Peyer's patch (tissue), 4 donors: ENCODE measurements around the gene USP50. TPM values are rescaled to one million over a fixed set of nuclear protein-coding genes. Genes with fewer than 3 reads are reported as not detected.

Source experiments
- DNase-seq, 3 donors: peaks; one replicate each; pipeline ENCODE4 v3.0.0-alpha.2; 2017 to 2019
- H3K27ac ChIP-seq, 4 donors: fragments of 200-600 bp; sonication (generic); one replicate each; pipeline ENCODE4 v1.5.1; 2016 to 2019
- H3K27me3 ChIP-seq, 2 donors: fragments of 200-600 bp; sonication (generic); one replicate each; pipeline ENCODE4 v1.5.1; 2019
- H3K36me3 ChIP-seq, 3 donors: fragments of 200-600 bp; sonication (generic); one replicate each; pipeline ENCODE4 v1.5.1; 2016 to 2019
- H3K4me1 ChIP-seq, 4 donors: fragments of 200-600 bp; sonication (generic); one replicate each; pipeline ENCODE4 v1.5.1; 2016 to 2019
- H3K4me3 ChIP-seq, 4 donors: fragments of 200-600 bp; sonication (generic); 1 replicate in 3 of 4; 2 replicates in 1 of 4; pipeline ENCODE4 v1.5.1; 2016 to 2019; ENCODE audit warnings: mild to moderate bottlenecking in 1 of 4
- H3K9me3 ChIP-seq, 4 donors: fragments of 200-600 bp; sonication (generic); one replicate each; pipeline ENCODE4 v1.5.1; 2016 to 2019; ENCODE audit warnings: mild to moderate bottlenecking in 1 of 4
- CTCF ChIP-seq, 6 experiments: fragments of 450-650 bp in 4 of 6; fragments of 200-600 bp in 2 of 6; sonication (generic) in 1 of 6; IDR thresholded peaks; one replicate each; pipeline ENCODE4 v1.5.1; 2017 to 2019; ENCODE audit warnings: antibody characterized with exemption in 6 of 6, mild to moderate bottlenecking in 3 of 6, moderate library complexity in 1 of 6
- POLR2A ChIP-seq, 2 donors: fragments of 450-650 bp; IDR thresholded peaks; one replicate each; pipeline ENCODE4 v1.5.1; 2017; ENCODE audit warnings: antibody characterized with exemption in 2 of 2, mild to moderate bottlenecking in 2 of 2, moderate library complexity in 2 of 2
- total RNA-seq, 4 donors: library from RNA; depleted of rRNA; stranded (reverse); fragments of >200 nt; gene quantifications; one replicate each; pipeline ENCODE4 v1.1.0, GENCODE V29; 2016

The USP50 gene
- total RNA-seq, 4 donors from 2014 or later = not detected

- DNase-seq = no peak
- no peak overlapping the region for H3K27ac ChIP-seq
- H3K4me1 ChIP-seq = no peaks in the 10 kb centered on the region
- H3K4me3 ChIP-seq = no peak overlapping the region
- H3K9me3 ChIP-seq = no peaks in the 10 kb centered on the region
- no peaks in the 10 kb centered on the region for H3K36me3 ChIP-seq
- no peaks in the 10 kb centered on the region for H3K27me3 ChIP-seq
- TF ChIP-seq POLR2A (IDR thresholded peaks at IDR 0.05) (no peak), CTCF (IDR thresholded peaks at IDR 0.05) (no peak)
Measured at GRCh38 chr15:50549326-50549725, 2.9 kb upstream of the USP50 start.

GRCh38 chr15:50544368-50544767 is 2.1 kb downstream of the USP50 start:
- DNase-seq = no peak
- no peaks in the 10 kb centered on the region for H3K27me3 ChIP-seq
- no peaks in the 10 kb centered on the region for H3K4me1 ChIP-seq
- no peaks in the 10 kb centered on the region for H3K36me3 ChIP-seq
- H3K27ac ChIP-seq = no peak overlapping the region
- H3K4me3 ChIP-seq = no peak overlapping the region
- H3K9me3 ChIP-seq = no peaks in the 10 kb centered on the region
- TF ChIP-seq POLR2A (IDR thresholded peaks at IDR 0.05) = no peak
- no peak for TF ChIP-seq CTCF (IDR thresholded peaks at IDR 0.05)

- no peaks in the 10 kb centered on the region for H3K4me1 ChIP-seq
- no peak for TF ChIP-seq POLR2A (IDR thresholded peaks at IDR 0.05)
- no peak for TF ChIP-seq CTCF (IDR thresholded peaks at IDR 0.05)
- no peak for DNase-seq
- no peak overlapping the region for H3K4me3 ChIP-seq
- H3K27ac ChIP-seq = no peak overlapping the region
- no peaks in the 10 kb centered on the region for H3K36me3 ChIP-seq
- H3K27me3 ChIP-seq = no peaks in the 10 kb centered on the region
- H3K9me3 ChIP-seq = no peaks in the 10 kb centered on the region
Measured at GRCh38 chr15:50543556-50543955, 2.9 kb downstream of the USP50 start.

- TF ChIP-seq POLR2A (IDR thresholded peaks at IDR 0.05) (no peak), CTCF (IDR thresholded peaks at IDR 0.05) (no peak)
- no peaks in the 10 kb centered on the region for H3K4me1 ChIP-seq
- no peak overlapping the region for H3K4me3 ChIP-seq
Measured at GRCh38 chr15:50542887-50543210, 3.6 kb downstream of the USP50 start.

GRCh38 chr15:50531766-50532165 is 14.7 kb downstream of the USP50 start:
- Histone ChIP-seq H3K9me3 (no peaks in the 10 kb centered on the region), H3K4me3 (no peak overlapping the region), H3K27me3 (no peaks in the 10 kb centered on the region), H3K36me3 (no peaks in the 10 kb centered on the region), H3K27ac (no peak overlapping the region), H3K4me1 (no peaks in the 10 kb centered on the region)
- no peak for DNase-seq
- TF ChIP-seq CTCF (IDR thresholded peaks at IDR 0.05) (no peak), POLR2A (IDR thresholded peaks at IDR 0.05) (no peak)

More at GRCh38 chr15:50542887-50543210, 3.6 kb downstream of the USP50 start:
- no peak for DNase-seq
- H3K27me3 ChIP-seq = no peaks in the 10 kb centered on the region
- H3K9me3 ChIP-seq = no peaks in the 10 kb centered on the region
- no peaks in the 10 kb centered on the region for H3K36me3 ChIP-seq
- H3K27ac ChIP-seq = no peak overlapping the region

- Histone ChIP-seq H3K4me3 (no peak overlapping the region), H3K4me1 (no peaks in the 10 kb centered on the region), H3K9me3 (no peaks in the 10 kb centered on the region), H3K27me3 (no peaks in the 10 kb centered on the region), H3K36me3 (no peaks in the 10 kb centered on the region), H3K27ac (no peak overlapping the region)
- no peak for DNase-seq
- TF ChIP-seq CTCF (IDR thresholded peaks at IDR 0.05) (no peak), POLR2A (IDR thresholded peaks at IDR 0.05) (no peak)
Measured at GRCh38 chr15:50531163-50531562, 15.3 kb downstream of the USP50 start.
